ENCODE measurements around the gene CCT7. TPM values are rescaled to one million over a fixed set of nuclear protein-coding genes. Genes with fewer than 3 reads are reported as not detected.

Gene CCT7
- total RNA-seq, 1 donor from 2014 or later: 111 TPM

DNA sequence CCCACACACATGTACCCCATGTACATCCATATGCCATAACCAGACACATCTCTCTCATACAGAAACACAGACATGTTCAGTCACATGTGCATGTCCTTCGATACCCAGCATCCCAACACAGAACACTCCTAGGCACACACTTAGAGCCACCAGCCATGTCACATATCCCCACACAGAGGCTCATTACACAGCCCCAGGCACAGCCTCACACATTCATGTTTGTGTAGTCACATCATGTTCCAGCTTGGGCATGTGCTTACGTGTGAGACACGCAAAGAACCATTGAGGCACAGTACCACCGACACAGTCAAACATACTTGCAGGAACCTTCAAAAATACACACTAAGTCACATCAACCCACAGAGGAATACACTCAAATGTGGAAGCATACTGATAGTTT is 32.9 kb downstream of the CCT7 start:
- no peak for DNase-seq (ENCODE audit: low spot score)

DNA sequence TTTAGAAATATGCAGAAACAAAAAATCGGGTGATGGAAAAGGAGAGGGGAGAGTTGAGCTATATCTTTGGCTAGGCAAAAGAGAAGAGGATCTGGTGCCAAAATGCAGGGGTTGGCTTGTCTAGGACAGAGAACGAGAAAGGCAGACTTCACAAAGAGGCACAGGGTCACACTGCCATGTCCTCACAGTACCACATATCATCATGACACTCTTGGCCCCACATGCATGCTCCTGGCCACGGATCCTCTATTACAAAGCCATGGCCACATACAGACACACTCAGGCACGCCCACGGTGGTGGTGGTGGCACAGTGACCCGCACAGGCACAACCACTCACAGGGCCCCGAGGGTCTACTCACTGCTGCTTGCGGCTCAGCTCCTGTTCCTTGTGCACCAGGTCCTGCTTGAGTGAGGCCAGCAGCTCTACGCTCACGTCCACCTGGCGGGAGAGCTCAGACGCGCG is 34.3 kb downstream of the CCT7 start:
- no peak for DNase-seq (ENCODE audit: low spot score)

DNA sequence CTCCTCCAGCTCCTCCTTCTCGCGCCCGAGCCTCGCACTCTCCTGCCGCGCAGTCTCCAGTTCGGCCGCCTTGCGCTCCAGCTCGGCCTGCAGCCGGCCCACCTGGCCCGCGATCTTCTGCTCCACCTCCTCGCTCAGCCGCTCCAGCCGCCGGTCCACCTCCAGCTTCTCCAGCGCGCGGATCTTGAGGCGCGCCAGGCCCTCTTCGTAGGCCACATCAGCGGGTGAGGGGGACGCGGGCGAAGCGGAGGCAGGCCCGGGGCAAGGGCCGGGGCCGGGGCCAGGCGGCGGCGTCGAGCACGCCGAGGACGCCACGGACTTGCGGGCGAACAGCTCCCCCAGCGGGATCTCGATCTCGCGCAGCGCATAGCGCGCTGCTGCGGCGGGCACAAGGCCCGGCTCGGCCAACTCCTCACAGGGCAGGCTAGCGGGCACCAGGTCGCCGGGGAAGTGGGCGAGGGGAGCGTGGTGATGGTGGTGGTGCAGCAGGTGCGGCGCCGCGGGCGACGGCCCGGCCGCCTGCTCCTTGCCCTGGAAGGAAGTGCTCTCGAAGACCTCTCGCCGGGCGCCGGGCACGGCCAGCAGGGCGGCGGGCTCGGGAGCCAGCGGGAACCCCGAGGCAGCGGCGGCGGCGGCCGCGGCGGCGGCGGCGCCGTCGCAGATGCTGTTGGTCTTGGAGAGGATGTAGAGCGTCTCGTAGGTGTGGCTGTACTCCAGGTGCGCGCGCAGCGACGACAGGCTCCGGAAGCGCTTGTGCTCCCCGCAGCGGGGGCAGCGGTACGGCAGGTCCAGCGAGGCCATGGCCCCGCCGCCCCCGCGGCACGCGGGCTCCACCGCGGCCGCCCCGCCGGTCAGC is 35.0 kb downstream of the CCT7 start:
- peak; percentile 10 for DNase-seq (ENCODE audit: low spot score)

- DNase-seq (ENCODE audit: low spot score): no peak
Measured at GRCh38 chr2:73269686-73270465, 35.8 kb downstream of the CCT7 start.

GRCh38 chr2:73272270-73272669 is 38.2 kb downstream of the CCT7 start:
- no peak for DNase-seq (ENCODE audit: low spot score)

GRCh38 chr2:73279852-73280251 is 45.7 kb downstream of the CCT7 start:
- no peak for DNase-seq (ENCODE audit: low spot score)

DNA sequence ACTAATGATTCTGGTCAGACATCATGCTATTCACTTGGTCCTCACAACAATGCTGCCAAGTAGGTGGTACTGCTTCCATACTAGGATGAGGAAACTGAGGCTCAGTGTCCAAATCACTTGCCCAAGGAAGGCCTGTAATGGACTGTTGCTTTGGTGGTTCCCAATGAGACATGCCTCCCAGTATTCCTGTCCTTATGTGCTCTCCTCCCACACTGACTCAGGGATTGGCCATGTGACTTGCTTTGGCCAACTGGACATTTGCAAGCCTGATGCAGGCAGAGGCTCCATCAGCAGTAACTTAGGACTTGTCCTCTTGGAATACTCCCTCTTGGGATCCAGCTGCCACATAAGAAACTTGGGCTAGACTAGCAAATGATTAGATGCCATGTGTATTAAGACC is 47.1 kb downstream of the CCT7 start:
- DNase-seq (ENCODE audit: low spot score): no peak

- no peak for DNase-seq (ENCODE audit: low spot score)
Measured at GRCh38 chr2:73282924-73283544, 48.9 kb downstream of the CCT7 start.

- no peak for DNase-seq (ENCODE audit: low spot score)
Measured at GRCh38 chr2:73283545-73284295, 49.6 kb downstream of the CCT7 start.

DNA sequence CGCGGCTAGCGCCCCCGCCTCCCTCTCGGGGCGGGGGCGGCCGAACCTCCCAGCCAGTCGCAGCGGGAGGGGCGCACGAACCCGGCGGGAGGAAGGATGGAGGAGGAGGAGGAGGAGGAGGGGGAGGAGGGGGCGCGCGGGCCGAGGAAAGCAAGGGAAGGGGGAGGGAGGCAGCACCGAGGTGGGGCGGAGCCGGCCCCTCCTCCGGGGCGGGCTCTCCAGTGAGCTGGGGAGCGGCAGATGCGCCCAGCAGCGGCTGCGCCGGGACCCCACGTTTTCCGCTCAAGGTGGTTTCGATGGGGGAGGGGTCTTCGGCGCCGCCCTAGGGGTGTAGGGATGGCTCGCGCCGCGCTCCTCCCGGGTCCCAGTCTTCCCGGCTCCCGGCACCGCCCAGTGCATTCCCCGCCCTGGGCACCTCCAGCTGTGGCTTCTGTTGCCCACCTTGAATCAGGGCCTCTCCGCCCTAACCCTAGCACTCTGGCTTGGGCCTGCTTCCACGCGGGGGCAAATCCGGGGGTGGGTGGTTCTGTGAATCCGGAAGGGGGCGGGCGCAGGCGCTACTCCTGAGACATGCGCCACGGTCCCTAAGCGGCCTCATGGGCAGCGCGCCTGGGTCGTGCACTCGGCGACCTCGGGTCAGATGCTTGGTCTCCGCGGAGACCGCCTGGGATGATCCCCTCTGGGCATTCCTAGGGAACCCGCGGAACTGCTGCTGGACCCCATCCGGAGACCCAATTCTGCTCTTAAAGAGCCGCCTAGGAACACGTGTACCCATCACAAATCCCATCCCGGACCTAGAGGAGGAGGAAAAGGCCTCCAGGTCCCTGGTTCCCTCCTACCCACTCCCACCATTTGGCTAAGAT is 50.4 kb downstream of the CCT7 start, which contains the start of gene FBXO41:
FBXO41 (minus strand) TSS at position 183 of the 863 bp plus-strand sequence. CDS start 14,848 bp downstream, outside the sequence.
- peak; percentile 20 for DNase-seq (ENCODE audit: low spot score)

DNA sequence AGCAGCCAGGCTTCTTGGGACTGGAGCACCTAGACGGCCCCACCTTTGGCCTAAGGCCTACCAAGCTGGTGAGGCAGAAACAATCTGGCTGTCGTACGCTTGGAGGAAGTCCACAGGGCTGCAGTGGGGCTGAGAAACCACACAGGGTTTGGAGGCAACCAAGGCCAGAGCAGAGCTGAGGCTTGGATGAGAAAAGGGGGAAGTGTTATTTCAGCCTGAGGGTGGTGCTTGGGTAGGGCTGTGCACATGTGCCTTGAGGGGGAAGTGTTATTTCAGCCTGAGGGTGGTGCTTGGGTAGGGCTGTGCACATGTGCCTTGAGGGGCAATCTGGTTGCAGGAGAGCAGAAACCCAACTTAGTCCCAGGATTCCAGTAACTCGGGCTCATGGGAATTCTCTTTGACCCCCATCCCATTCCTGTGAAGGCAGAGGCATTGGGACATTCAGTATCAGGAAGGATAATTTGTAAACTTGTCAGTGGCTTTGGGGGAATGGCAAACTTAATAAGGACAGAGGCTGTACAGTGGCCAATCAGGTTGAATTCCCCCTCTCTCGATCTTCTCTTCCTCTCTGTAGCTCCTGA is 51.1 kb downstream of the CCT7 start:
- DNase-seq (ENCODE audit: low spot score): peak; percentile 14

DNA sequence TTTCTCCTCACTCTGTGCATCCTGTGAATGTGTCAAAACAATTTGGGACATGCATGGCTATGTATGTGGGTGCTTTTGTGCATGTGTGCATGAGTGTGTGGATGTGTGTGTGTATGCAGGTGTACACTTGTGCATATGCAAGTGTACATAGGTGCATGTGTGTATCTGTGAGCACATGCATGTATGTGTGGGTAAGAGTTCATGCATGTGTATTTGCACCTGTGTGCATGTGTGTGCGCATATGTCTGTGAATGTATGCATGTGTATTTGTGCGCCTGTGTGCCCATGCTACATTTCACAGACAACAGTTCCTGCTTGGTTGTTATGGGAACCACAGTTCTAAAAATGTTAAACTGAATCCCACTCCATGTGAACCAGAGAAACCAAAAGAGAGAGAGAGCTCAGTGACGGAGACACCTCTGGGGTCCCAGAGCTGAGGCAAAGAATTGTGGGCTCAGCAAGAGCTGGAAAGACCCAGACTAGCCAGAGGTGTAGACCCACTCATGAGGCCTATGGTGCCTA is 52.1 kb downstream of the CCT7 start:
- no peak for DNase-seq (ENCODE audit: low spot score)

DNA sequence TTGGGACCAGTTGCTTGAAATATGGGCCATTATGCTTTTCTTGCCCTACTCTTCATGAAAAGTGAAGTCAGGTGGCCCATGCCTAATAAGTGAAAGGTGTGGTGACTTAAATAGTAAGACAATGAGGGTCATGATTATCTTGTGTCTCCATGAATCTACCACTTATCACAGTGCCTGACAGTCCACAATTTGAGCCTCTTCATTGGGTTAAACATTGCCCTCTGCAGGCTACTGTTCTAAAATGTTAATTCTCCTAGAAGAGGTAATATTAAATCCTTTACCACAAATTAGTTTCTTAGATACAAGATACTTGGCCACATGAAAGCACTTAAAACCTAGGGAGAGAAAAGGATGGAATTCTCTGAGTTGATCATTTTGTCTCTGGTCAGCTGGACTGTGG is 55.2 kb downstream of the CCT7 start:
- DNase-seq (ENCODE audit: low spot score): no peak

GRCh38 chr2:73290049-73290839 is 56.1 kb downstream of the CCT7 start:
- DNase-seq (ENCODE audit: low spot score): no peak

DNA sequence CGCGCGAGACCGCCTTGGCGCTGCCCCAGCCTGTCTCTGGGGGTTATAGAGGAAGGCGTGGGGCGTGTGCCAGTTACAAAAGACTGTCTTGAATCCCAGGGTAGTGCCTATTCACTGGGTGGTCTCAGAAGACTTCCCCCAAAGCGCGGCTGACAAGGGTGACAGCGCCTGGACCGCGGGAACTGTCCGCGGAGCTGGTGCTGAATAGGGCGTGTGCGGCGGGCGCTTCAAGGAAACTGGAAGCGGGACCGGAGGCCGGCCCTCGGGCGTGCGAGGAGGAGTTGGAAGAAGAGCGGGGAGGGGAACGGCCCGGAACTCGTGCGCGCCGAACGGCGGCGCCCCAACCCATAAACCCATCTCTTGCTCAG is 57.0 kb downstream of the CCT7 start:
- DNase-seq (ENCODE audit: low spot score): peak; percentile 71

GRCh38 chr2:73291461-73292315 is 57.6 kb downstream of the CCT7 start:
- DNase-seq (ENCODE audit: low spot score): no peak

- DNase-seq (ENCODE audit: low spot score): no peak
Measured at GRCh38 chr2:73292316-73292905, 58.3 kb downstream of the CCT7 start.

Measured in umbilical cord (tissue), 2 donors.